Stimulated activated effector memory CD8-positive, alpha-beta T cell treated with anti-CD3 and anti-CD28 coated beads, Interleukin-12 subunit alpha, Interleukin-12 subunit beta, amount 100 ng/mL, for 72 hours (primary cell): ENCODE results near the gene LY86.

Source experiments
- ATAC-seq: fragments of 150-1000 bp; cut with Tn5 transposase; 2 replicates; pipeline ENCODE4 v1.10.0; 2021
- DNase-seq, 2 donors: peaks; one replicate each; pipeline ENCODE4 v3.0.0; 2021 to 2022; ENCODE audit warnings: low spot score in 2 of 2
- H3K27ac Mint-ChIP-seq: one replicate; pipeline ENCODE4 v1.8.0; 2022; ENCODE audit warnings: mild to moderate bottlenecking, mixed read lengths
- H3K36me3 Mint-ChIP-seq: one replicate; pipeline ENCODE4 v1.8.0; 2022; ENCODE audit warnings: mild to moderate bottlenecking, mixed read lengths
- H3K4me1 Mint-ChIP-seq: one replicate; pipeline ENCODE4 v1.8.0; 2022; ENCODE audit warnings: mixed read lengths
- H3K4me3 Mint-ChIP-seq: one replicate; pipeline ENCODE4 v1.8.0; 2022; ENCODE audit warnings: mild to moderate bottlenecking, mixed read lengths
- H3K9me3 Mint-ChIP-seq: one replicate; pipeline ENCODE4 v1.8.0; 2022; ENCODE audit warnings: mixed read lengths

The LY86 gene

DNA sequence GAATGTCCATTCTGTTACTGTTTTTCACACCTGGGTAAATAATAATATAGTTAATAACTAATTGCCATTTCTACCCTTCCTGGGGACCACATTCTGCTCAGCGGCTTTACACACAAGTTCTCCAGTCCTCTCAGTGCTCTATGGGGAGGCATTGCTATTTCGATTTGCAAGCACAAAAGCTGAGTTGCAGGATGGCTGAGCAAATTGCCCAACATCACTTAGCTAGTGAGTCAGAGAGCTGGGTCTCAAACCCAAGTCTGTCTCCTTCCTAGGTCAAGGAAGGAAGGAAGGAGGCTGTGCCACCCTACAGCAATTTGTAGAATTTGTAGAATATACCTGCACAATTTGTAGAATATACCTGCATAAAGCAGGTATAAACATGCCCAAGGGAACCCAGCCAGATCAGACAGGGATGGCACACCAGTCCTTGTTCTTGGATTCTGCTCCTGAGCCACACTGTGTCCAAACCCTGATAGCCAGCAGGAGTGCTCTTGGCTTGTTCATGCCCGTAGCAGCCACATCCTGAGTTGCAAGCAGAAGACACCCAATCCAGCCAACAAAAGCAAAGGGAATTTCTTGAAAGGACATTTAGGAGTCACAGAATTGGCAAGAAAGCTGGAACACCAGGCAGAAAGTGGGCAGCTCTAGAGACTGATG, 56.9 kb downstream of the LY86 start:
- Mint-ChIP-seq H3K4me3 (no peak overlapping the region), H3K36me3 (no peaks in the 10 kb centered on the region), H3K9me3 (no peaks in the 10 kb centered on the region), H3K27ac (no peak overlapping the region), H3K4me1 (peaks cover 8% of the 10 kb centered on the region)
- ATAC-seq, result no peak
- DNase-seq, result no peak

DNA sequence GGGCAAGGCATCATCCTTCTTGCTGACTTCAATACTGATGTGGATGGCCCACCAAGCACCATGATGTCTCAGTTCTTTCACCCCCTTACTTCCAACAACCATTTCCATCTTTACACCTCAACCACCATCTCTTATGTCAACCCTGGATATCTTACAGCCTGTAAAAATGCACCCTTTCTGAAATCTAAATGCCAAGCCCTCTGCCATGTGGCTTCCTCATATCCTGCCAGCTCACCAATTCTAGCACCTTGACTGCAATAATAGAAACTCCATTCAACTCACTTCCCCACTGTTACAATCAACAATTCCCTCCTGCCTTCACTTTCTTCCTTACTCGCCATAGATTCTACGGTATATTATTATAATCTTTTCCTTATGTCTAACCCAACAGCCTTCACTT, 57.9 kb downstream of the LY86 start:
- Mint-ChIP-seq H3K4me3 (no peak overlapping the region), H3K27ac (no peak overlapping the region), H3K36me3 (no peaks in the 10 kb centered on the region), H3K9me3 (no peaks in the 10 kb centered on the region), H3K4me1 (peaks cover 12% of the 10 kb centered on the region)
- DNase-seq (no peak), ATAC-seq (no peak)

DNA sequence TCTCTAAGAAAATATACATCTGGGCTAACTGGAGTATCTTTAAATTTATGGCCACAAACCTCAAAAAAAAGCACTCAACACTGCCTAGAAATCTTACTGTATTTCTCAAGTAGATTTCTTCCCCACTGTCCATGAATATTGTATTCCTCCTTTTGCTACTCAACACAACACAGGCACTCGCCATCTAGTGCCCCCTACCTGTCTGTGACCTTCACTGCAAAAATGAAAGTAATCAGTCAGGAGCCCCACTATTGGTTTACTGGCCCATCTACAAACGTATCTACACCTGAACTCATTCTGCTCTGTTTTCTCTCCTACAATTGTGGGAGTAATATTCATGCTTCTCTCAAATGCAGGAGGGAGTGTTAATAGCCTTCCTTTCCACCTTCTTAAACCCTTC, 58.3 kb downstream of the LY86 start:
- Mint-ChIP-seq H3K4me3 (no peak overlapping the region), H3K4me1 (peaks cover 15% of the 10 kb centered on the region), H3K27ac (no peak overlapping the region), H3K36me3 (no peaks in the 10 kb centered on the region), H3K9me3 (no peaks in the 10 kb centered on the region)
- ATAC-seq (no peak), DNase-seq (no peak)

DNA sequence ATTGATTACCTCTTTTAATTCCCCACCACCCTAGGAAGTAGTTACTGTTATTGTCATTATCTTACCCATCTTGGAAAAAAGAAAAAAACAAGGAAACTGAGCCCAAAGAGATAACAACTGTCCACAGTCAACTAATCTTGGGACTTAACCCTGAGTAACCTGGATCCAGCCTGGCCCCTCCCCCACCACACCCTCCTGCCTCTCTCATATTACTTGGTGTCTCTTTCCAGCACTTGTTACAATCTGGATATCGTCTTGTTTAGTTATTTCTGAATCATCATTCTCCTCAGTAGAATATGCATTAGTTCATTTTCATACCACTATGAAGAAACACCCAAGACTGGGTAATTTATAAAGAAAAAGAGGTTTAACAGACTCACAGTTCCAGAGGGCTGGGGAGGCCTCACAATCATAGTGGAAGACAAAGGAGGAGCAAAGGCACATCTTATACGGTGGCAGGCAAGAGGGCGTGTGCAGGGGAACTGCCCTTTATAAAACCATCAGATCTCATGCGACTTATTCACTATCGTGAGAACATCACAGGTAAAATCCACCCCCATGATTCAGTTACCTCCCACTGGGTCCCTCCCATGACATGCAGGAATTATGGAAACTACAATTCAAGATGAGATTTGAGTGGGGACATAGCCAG, 60.3 kb downstream of the LY86 start:
- Mint-ChIP-seq H3K27ac (no peak overlapping the region), H3K36me3 (no peaks in the 10 kb centered on the region), H3K4me3 (no peak overlapping the region), H3K4me1 (peaks cover 15% of the 10 kb centered on the region), H3K9me3 (no peaks in the 10 kb centered on the region)
- ATAC-seq, result no peak
- DNase-seq, result no peak

DNA sequence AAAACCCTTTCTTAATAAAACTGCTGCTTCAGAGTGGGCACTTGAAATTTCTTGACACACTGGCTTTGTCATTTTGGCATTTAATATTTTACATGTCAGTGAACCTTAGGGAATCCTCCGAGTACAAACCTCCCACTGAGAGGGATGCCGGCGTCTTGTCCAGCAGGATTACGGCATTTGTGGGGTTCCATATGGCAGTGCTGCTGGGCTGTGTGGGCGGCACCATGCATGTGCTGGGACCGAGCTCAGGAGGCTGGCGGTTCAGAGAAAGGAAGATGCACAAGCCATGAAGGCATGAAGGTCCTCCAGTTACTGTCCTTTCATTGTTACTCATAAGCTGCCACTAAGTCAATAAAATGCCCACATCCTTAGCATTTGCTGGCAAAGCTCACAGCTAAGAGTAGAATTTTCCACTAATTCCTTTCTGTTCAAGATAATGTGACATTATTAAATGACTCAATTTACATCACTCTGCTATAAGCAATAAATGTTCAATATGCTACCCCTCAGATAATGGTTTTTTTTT, 61.4 kb downstream of the LY86 start:
- no peaks in the 10 kb centered on the region for H3K9me3 Mint-ChIP-seq
- no peak overlapping the region for H3K27ac Mint-ChIP-seq
- no peak overlapping the region for H3K4me3 Mint-ChIP-seq
- peaks cover 25% of the 10 kb centered on the region for H3K4me1 Mint-ChIP-seq
- DNase-seq (no peak), ATAC-seq (peak; percentile 36)
- no peaks in the 10 kb centered on the region for H3K36me3 Mint-ChIP-seq

DNA sequence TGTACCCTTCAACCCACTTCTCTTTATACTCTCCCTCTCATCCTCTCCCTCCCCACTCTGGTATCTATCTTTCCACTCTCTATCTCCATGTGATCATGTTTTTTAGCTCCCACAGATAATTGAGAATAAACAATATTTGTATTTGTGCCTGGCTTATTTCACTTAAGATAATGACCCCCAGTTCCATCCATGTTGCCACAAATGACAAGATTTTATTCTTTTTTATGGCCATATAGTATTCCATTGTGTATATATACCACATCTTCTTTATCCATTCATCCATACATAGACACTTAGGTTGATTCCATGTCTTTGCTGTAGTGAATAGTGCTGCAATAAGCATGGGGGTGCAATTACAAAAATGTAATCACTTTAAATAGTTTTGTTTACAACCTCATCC, 62.3 kb downstream of the LY86 start:
- DNase-seq, result no peak
- Mint-ChIP-seq H3K36me3 (no peaks in the 10 kb centered on the region), H3K4me1 (peaks cover 35% of the 10 kb centered on the region), H3K9me3 (no peaks in the 10 kb centered on the region), H3K27ac (no peak overlapping the region), H3K4me3 (no peak overlapping the region)
- no peak for ATAC-seq

DNA sequence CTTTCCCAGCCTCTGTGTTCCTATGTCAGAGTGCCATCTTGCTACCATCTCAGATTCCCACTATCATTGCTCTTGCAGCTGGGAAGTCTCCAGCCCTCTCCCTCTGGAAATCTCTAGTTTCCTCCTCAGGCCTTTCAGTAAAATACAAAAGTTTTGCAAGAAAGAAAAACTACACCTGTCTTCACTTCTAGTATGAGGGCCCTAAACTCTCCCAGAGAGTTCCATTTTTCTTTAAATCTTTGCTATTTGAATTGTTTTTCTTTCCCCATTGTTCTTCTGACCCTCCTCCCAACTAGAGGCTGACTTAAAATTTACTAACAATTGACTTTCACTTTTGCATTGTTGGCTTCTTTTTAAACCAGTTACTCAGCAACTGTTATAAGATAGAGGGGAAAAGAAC, 62.8 kb downstream of the LY86 start:
- no peak overlapping the region for H3K4me3 Mint-ChIP-seq

DNA sequence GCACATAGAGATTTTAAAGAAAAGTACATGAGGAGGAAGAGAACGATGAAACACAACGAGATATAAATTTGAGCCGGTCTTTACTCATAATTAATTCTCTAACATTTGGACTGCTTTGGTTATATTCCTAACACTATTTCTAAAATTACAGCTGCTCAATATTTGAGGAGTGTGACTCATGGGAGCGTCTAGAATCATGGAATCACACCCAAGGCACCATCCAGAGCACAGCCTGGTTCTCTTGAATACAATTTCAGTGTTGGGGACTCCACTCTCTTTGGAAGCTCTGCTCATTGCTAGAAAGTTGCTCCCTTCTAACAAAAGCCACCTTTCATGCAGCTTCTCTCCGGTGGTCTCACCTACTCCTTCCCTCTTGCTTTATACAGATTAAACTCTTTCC, 64.4 kb downstream of the LY86 start:
- Mint-ChIP-seq H3K4me3 (no peak overlapping the region), H3K4me1 (peaks cover 46% of the 10 kb centered on the region), H3K9me3 (no peaks in the 10 kb centered on the region), H3K27ac (peak overlapping the region; percentile 33), H3K36me3 (no peaks in the 10 kb centered on the region)
- ATAC-seq (no peak), DNase-seq (no peak)

More for the DNA sequence above, 62.8 kb downstream of the LY86 start:
- ATAC-seq (no peak), DNase-seq (no peak)
- Mint-ChIP-seq H3K4me1 (peaks cover 40% of the 10 kb centered on the region), H3K36me3 (no peaks in the 10 kb centered on the region), H3K9me3 (no peaks in the 10 kb centered on the region), H3K27ac (no peak overlapping the region)

DNA sequence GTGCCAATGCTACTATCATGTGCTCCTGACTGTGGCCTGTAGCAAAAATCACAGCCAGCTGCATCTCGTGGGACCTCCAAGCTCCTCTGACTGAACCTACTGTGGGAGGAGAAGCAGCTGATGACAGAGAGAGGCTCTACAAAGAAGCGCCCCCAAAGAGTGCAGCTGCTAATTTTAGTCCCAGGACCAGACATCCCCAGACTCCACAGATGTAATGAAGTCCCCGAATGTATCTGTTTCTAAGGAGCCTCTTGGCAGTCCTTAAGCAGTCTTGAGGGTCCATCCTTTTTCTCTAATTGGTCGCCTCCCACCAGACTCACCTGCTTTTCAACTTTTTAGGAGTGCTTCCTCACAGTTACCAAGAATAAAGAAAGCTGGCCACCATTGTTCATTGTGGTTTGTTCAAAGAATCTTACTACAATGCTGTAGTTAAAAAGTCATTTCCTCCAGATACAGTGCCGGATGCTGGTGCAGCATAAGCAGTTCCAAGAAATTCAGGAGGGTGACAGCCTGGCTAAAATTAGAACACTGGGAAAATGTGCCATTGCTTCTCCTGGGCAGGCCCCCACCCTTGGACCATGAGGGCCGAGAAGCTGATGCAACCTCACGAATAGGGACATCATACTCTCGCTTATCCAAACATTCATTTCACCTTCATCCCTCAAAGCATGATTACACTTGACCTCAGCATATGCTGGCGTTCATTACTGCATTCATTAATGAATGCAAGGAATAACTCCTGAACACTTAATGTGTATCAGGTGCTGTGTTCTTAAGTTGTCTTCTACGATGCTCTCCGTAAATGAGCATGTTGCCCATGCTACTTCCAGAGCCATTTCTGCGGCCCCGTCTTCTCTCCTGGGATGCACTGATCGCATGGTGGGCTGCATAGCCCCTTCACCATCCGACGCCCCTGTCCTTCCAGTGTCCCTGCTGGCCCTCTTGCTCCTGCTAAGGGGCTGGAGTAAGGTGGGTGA, 66.4 kb downstream of the LY86 start:
- Mint-ChIP-seq H3K9me3 (no peaks in the 10 kb centered on the region), H3K27ac (peak overlapping the region; percentile 88), H3K4me3 (peak overlapping the region; percentile 28), H3K4me1 (peaks cover 60% of the 10 kb centered on the region), H3K36me3 (no peaks in the 10 kb centered on the region)
- peak; percentile 62 for ATAC-seq
- DNase-seq, result no peak

DNA sequence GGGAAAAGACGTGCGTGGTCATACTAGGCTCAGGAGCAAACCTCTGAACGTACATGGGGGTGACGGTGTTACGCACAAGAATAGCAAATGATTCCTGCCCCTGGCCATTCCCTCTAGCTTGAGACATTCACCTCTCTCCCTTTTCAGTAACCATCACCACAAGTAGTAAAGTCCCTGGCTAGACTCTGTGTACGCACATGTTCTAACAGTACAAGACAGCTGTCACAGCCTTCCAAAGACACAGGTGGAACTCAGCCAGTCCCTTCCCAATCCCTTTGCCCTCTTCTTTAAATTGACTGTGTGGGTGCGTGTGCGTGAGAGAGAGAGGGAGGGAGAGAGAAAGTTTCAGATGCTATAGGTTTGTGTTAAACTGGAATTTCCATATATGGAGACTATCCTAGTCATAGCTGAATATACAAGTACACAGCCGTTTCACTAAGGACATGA, 67.3 kb downstream of the LY86 start:
- Mint-ChIP-seq H3K27ac (peak overlapping the region; percentile 88), H3K4me1 (peaks cover 65% of the 10 kb centered on the region), H3K9me3 (no peaks in the 10 kb centered on the region)

DNA sequence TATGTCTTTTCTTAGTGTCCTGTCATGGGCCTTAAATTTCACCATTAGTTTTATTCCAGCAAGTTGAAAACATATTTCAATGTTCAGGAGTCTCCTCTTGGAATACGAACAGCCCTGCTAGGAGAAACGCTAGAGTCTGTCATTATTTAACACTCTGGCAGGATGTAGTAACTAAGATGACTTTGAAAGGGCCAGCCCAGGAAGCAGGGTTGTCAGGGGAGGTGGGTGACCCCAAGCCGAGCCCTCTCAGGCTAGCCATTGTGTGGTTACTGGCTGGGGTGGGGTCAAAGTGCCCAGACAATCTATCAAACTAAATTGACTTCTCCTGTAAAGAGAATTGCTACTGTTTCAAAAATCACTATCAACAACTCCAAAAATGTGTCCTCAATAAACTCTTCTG, 67.8 kb downstream of the LY86 start:
- Mint-ChIP-seq H3K36me3 (no peaks in the 10 kb centered on the region), H3K9me3 (no peaks in the 10 kb centered on the region), H3K27ac (peak overlapping the region; percentile 88), H3K4me3 (peak overlapping the region; percentile 28), H3K4me1 (peaks cover 62% of the 10 kb centered on the region)
- no peak for ATAC-seq
- no peak for DNase-seq

More for the DNA sequence above, 67.3 kb downstream of the LY86 start:
- Mint-ChIP-seq H3K4me3 (peak overlapping the region; percentile 28), H3K36me3 (no peaks in the 10 kb centered on the region)
- ATAC-seq (peak; percentile 52), DNase-seq (peak in 1 of 2 donors; percentile 63)

DNA sequence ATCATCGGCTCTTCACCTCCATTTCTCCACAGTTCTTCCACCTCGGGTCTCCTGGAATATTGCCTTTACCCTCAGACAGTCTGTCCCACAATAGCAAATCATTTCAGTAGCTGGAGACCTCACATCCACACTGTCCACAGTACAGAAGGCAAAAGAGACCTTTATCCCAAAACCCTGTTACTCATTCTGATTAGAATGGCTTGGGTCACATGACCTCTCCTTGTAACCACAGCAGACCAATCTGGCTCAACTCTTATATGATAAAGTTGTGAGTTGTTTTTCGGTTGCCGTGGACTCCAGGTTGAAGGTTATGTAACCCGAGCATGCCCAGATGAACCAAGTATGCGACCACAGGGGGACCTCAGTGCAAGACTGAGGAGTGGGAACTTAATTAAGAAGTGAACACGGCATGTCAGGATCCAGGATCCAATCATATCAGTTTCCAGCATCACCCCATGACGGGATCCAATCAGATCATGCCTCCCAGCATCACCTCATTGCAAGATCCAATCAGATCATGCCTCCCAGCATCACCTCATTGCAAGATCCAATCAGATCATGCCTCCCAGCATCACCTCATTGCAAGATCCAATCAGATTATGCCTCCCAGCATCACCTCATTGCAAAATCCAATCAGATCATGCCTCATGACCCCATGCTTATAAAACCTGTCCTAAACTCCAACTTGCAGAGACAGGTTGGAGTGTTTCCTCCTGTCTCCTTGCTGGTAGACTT, 68.7 kb downstream of the LY86 start:
- DNase-seq, result no peak
- Mint-ChIP-seq H3K4me3 (no peak overlapping the region), H3K9me3 (no peaks in the 10 kb centered on the region), H3K36me3 (no peaks in the 10 kb centered on the region), H3K4me1 (peaks cover 59% of the 10 kb centered on the region), H3K27ac (peak overlapping the region; percentile 88)
- ATAC-seq, result no peak

DNA sequence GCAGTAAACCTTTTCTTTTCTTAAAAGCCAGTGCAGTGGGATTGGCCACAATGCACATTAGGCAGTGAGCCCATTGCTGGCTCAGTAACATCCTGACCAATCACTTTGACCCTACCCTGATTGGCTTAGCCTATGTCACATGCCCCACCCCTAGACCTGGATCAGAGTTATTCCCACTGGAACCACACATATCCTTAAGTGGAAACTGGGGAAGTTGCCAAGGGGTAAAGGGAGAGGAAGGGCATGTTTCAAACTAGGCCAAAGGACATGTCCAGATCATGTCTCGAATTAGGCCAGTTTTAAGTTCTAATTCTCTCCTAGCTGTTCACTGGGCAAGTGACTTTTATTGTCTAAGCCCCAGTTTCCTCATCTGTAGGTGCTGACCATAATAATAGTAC, 69.3 kb downstream of the LY86 start:
- Mint-ChIP-seq H3K4me1 (peaks cover 59% of the 10 kb centered on the region), H3K27ac (peak overlapping the region; percentile 88)

DNA sequence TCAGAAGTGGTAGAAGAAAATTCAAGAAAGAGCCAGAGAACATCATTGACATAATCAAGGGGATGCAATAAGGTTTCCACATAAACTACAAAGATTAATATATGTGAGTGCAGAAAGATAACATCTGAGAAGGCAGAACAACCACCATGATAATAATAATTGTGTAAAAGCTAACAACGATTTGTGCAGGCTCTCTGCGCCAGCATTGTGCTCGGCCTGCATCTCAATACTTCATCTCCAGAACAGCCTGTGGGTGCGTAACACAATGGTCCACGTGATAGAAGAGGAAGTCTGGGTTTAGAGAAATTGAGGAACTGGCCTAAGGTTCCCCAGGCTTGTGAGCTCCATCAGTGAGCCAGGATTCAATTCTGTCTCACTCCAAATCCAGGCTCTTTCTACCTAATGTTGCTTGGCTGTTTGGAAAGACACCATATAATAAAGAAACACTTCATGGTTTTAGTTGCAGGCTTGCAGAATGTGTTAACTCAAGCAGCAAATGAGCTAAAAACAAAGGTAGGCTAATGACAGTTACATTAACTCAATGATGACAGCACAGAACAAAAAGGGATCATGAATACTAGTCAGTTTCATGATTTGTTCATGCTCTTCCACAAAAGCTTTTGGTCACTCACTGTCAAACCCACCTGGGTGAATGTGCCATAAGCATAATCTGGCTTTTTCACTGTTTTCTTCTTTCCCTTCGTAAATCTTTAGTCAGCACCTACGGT, 71.2 kb downstream of the LY86 start:
- H3K4me3 Mint-ChIP-seq, result no peak overlapping the region
- ATAC-seq (no peak), DNase-seq (no peak)
- H3K36me3 Mint-ChIP-seq, result no peaks in the 10 kb centered on the region
- no peaks in the 10 kb centered on the region for H3K9me3 Mint-ChIP-seq
- H3K4me1 Mint-ChIP-seq, result peaks cover 41% of the 10 kb centered on the region
- peak overlapping the region; percentile 88 for H3K27ac Mint-ChIP-seq

More for the DNA sequence above, 69.3 kb downstream of the LY86 start:
- DNase-seq, result no peak
- Mint-ChIP-seq H3K4me3 (no peak overlapping the region), H3K36me3 (no peaks in the 10 kb centered on the region), H3K9me3 (no peaks in the 10 kb centered on the region)
- ATAC-seq, result no peak
